Activated B cell treated with CpG ODN at 0.5 μM for 24 hours (primary cell): Measurements from ENCODE around the gene CELSR1. TPM values are rescaled to one million over a fixed set of nuclear protein-coding genes. Genes with fewer than 3 reads are reported as not detected.
"Not testable (repeated sequence)": the region's sequence is repeated elsewhere in the genome, so short reads cannot be mapped to it uniquely, and the experiment has no call there.

Source experiments
- ATAC-seq: fragments of 200-7000 bp; cut with Tn5 transposase; one replicate; pipeline ENCODE4 v1.10.0; 2021; ENCODE audit warnings: low read depth, mild to moderate bottlenecking, moderate library complexity
- CTCF ChIA-PET: fragments of 350-600 bp; sonication (Branson Sonifier 250); formaldehyde crosslinking; loops from one replicate; lab custom pipeline; 2021; ENCODE audit warnings: antibody characterized with exemption; lab: Charles Lee
- POLR2A ChIA-PET: fragments of 350-600 bp; sonication (Branson Sonifier 250); formaldehyde crosslinking; loops from one replicate; lab custom pipeline; 2021; ENCODE audit warnings: antibody characterized with exemption; lab: Charles Lee
- DNase-seq: peaks from one replicate; pipeline ENCODE4 v3.0.0; 2022
- H3K27ac Mint-ChIP-seq: one replicate; pipeline ENCODE4 v1.8.0; 2020; ENCODE audit warnings: mixed read lengths
- H3K27me3 Mint-ChIP-seq: one replicate; pipeline ENCODE4 v1.8.0; 2021; ENCODE audit warnings: mixed read lengths
- H3K36me3 Mint-ChIP-seq: one replicate; pipeline ENCODE4 v1.8.0; 2021; ENCODE audit warnings: low read depth, mixed read lengths
- H3K4me1 Mint-ChIP-seq: one replicate; pipeline ENCODE4 v1.8.0; 2021; ENCODE audit warnings: mixed read lengths
- H3K4me3 Mint-ChIP-seq: one replicate; pipeline ENCODE4 v1.8.0; 2020; ENCODE audit warnings: mild to moderate bottlenecking, mixed read lengths
- H3K9me3 Mint-ChIP-seq: one replicate; pipeline ENCODE4 v1.8.0; 2020; ENCODE audit warnings: mixed read lengths
- CTCF ChIP-seq: fragments of 200-600 bp; IDR thresholded peaks from one replicate; pipeline ENCODE4 v1.8.0; 2022; ENCODE audit warnings: antibody characterized with exemption, mild to moderate bottlenecking
- intact Hi-C: fragments of 100-400 bp; cut with micrococcal nuclease; formaldehyde crosslinking; loops from one replicate; pipeline ENCODE4 v1.15.1; 2024
- total RNA-seq: library from RNA; stranded (reverse); gene quantifications from 2 replicates; pipeline ENCODE4 v1.2.3, GENCODE V29; 2022

Gene CELSR1
- total RNA-seq, 1 donor from 2014 or later = 12.3 TPM

GRCh38 chr22:46407748-46408147, 129.7 kb downstream of the CELSR1 start:
- CTCF ChIA-PET = no interaction called here
- POLR2A ChIA-PET = no interaction called here

DNA sequence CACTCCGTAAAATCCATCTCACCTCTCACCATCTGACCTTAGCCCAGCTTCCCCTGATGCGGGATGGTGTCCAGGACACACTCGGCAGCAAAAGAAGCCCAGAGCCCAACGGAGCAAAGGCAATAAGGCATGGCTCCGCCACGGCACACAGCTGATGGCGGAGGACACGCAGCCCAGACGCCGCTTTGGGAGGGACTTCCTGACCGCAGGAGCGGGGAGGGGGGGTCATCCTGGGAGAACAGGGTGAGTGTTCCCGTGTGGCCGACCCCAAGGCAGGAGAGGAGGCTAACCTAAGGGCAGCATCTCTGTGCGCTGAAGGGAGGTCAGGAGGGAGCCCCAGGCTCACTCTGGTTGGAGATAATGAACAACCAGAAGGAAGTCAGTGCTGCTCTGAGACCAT, 130.6 kb downstream of the CELSR1 start:
- Mint-ChIP-seq H3K4me3 (no peak overlapping the region), H3K27me3 (no peaks in the 10 kb centered on the region), H3K4me1 (no peaks in the 10 kb centered on the region), H3K9me3 (no peaks in the 10 kb centered on the region), H3K27ac (no peak overlapping the region), H3K36me3 (peaks cover 36% of the 10 kb centered on the region)
- ChIA-PET POLR2A (no interaction called here), CTCF (no interaction called here)
- intact Hi-C loops = no loop called here
- DNase-seq (no peak), ATAC-seq (no peak)
- TF ChIP-seq CTCF = no peak

More at GRCh38 chr22:46407748-46408147, 129.7 kb downstream of the CELSR1 start:
- no peak for ATAC-seq
- no peak overlapping the region for H3K4me3 Mint-ChIP-seq
- no peaks in the 10 kb centered on the region for H3K9me3 Mint-ChIP-seq
- TF ChIP-seq CTCF = no peak
- no peaks in the 10 kb centered on the region for H3K4me1 Mint-ChIP-seq
- H3K36me3 Mint-ChIP-seq = peaks cover 32% of the 10 kb centered on the region
- intact Hi-C loops = no loop called here
- no peak for DNase-seq
- no peak overlapping the region for H3K27ac Mint-ChIP-seq
- H3K27me3 Mint-ChIP-seq = no peaks in the 10 kb centered on the region

- no peak for DNase-seq
- no peaks in the 10 kb centered on the region for H3K4me1 Mint-ChIP-seq
- H3K36me3 Mint-ChIP-seq = peaks cover 38% of the 10 kb centered on the region
- no peak for ATAC-seq
- H3K4me3 Mint-ChIP-seq = no peak overlapping the region
- no peak overlapping the region for H3K27ac Mint-ChIP-seq
- ChIA-PET POLR2A (no interaction called here), CTCF (no interaction called here)
- H3K27me3 Mint-ChIP-seq = no peaks in the 10 kb centered on the region
- no peak for TF ChIP-seq CTCF
- H3K9me3 Mint-ChIP-seq = no peaks in the 10 kb centered on the region
- intact Hi-C loops = no loop called here
Measured at GRCh38 chr22:46406349-46406748, 131.1 kb downstream of the CELSR1 start.

- H3K27ac Mint-ChIP-seq = no peak overlapping the region
- no peaks in the 10 kb centered on the region for H3K4me1 Mint-ChIP-seq
- ChIA-PET CTCF (no interaction called here), POLR2A (no interaction called here)
- ATAC-seq = no peak
- H3K9me3 Mint-ChIP-seq = no peaks in the 10 kb centered on the region
- no peak for TF ChIP-seq CTCF
- intact Hi-C loops = no loop called here
- H3K4me3 Mint-ChIP-seq = no peak overlapping the region
- peaks cover 38% of the 10 kb centered on the region for H3K36me3 Mint-ChIP-seq
- H3K27me3 Mint-ChIP-seq = no peaks in the 10 kb centered on the region
- DNase-seq = no peak
Measured at GRCh38 chr22:46405901-46406300, 131.5 kb downstream of the CELSR1 start.

- CTCF ChIA-PET, intact Hi-C loops, H3K4me3 Mint-ChIP-seq, H3K4me1 Mint-ChIP-seq, H3K27me3 Mint-ChIP-seq, ATAC-seq, H3K9me3 Mint-ChIP-seq, DNase-seq, H3K27ac Mint-ChIP-seq: not testable (repeated sequence)
- POLR2A ChIA-PET = interaction anchor here (0.6 to 0.7 kb wide), 3 partner anchors 36 to 540 kb away, joined by 4 to 7 read pairs (median 5); no protein-coding TSS in a partner anchor
- H3K36me3 Mint-ChIP-seq = peaks cover 32% of the 10 kb centered on the region
Measured at GRCh38 chr22:46403880-46404279, 133.5 kb downstream of the CELSR1 start.

DNA sequence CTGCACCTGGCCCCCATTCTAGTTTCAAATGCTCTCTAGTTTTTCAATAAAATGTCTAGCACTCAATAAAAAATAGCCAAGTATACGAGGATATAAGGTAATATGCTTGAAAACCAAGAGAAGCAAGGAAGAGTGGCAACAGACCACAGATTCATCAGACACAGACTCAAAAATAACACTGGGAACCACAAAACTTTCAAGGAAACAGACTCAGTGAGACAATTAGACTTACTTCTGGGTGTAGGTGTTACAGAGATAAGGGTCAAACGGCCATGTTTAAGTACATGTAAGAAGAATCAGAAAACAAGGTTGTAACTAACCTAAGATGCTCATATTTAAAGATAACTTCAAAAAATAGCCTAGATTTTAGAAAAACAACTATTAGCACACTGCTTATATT, 134.9 kb downstream of the CELSR1 start:
- Mint-ChIP-seq H3K4me3 (no peak overlapping the region), H3K27ac (no peak overlapping the region), H3K36me3 (peaks cover 32% of the 10 kb centered on the region), H3K4me1 (no peaks in the 10 kb centered on the region), H3K9me3 (no peaks in the 10 kb centered on the region), H3K27me3 (no peaks in the 10 kb centered on the region)
- CTCF ChIA-PET = no interaction called here
- no peak for ATAC-seq
- no peak for TF ChIP-seq CTCF
- POLR2A ChIA-PET = no interaction called here
- no peak for DNase-seq
- intact Hi-C loops = no loop called here
